ENCODE results near the gene IFI6. TPM values are rescaled to one million over a fixed set of nuclear protein-coding genes. Genes with fewer than 3 reads are reported as not detected.
A peak's percentile ranks its signal among the peaks of the same experiment; 100 is the strongest.

IFI6 gene
- total and polyA plus RNA-seq, 2 of the 13 experiments (the other 11 are each of a cell fraction or from before 2014, with no cell fraction given): 12.9 to 13.2 TPM

GRCh38 chr1:27671964-27672749 is at the start of gene IFI6 (continued):
- no peak for TF ChIP-seq ZNF646 (CRISPR knock-in tag; IDR thresholded peaks at IDR 0.05)
- TF ChIP-seq NFE2L1 (CRISPR knock-in tag; IDR thresholded peaks at IDR 0.05; ENCODE audit: borderline replicate concordance): no peak
- TF ChIP-seq NBN (conservative IDR thresholded peaks at IDR 0.05): no peak
- no peak for TF ChIP-seq JARID2 (CRISPR knock-in tag; IDR thresholded peaks at IDR 0.05; ENCODE audit: insufficient replicate concordance)
- TF ChIP-seq ZFP62 (CRISPR knock-in tag; IDR thresholded peaks at IDR 0.05): no peak
- TF ChIP-seq YEATS2 (CRISPR knock-in tag; IDR thresholded peaks at IDR 0.05; ENCODE audit: borderline replicate concordance): no peak
- peak; percentile 41; the same call in 1 of the 2 replicates for TF ChIP-seq ZFX (CRISPR knock-in tag; IDR thresholded peaks at IDR 0.05; ENCODE audit: low read depth)
- TF ChIP-seq NCOA2 (CRISPR knock-in tag; IDR thresholded peaks at IDR 0.05): no peak
- no peak for TF ChIP-seq HOXA9 (CRISPR knock-in tag; IDR thresholded peaks at IDR 0.05; ENCODE audit: borderline replicate concordance)
- no peak for TF ChIP-seq TMF1 (CRISPR knock-in tag; IDR thresholded peaks at IDR 0.05; ENCODE audit: low read depth)
- TF ChIP-seq THRA (CRISPR knock-in tag; IDR thresholded peaks at IDR 0.05; ENCODE audit: borderline replicate concordance): 0 out of 2 replicates have a peak, but pooled peaks have one; percentile 21
- no peak for TF ChIP-seq ZNF879 (CRISPR knock-in tag; IDR thresholded peaks at IDR 0.05)
- no peak for TF ChIP-seq TEAD2 (CRISPR knock-in tag; IDR thresholded peaks at IDR 0.05)
- no peak for TF ChIP-seq SP1 (IDR thresholded peaks at IDR 0.05)
- no peak for TF ChIP-seq SP1 (CRISPR knock-in tag; IDR thresholded peaks at IDR 0.05)
- TF ChIP-seq ZNF619 (CRISPR knock-in tag; IDR thresholded peaks at IDR 0.05): no peak
- TF ChIP-seq ZSCAN9 (CRISPR knock-in tag; IDR thresholded peaks at IDR 0.05; ENCODE audit: borderline replicate concordance): 0 out of 2 replicates have a peak, but pooled peaks have one; percentile 17
- TF ChIP-seq ARNT (IDR thresholded peaks at IDR 0.05): no peak
- no peak for TF ChIP-seq PRDM15 (CRISPR knock-in tag; IDR thresholded peaks at IDR 0.05)
- no peak for TF ChIP-seq NCOA1 (CRISPR knock-in tag; IDR thresholded peaks at IDR 0.05)
